ENCODE measurements around the gene P2RY14. TPM values are rescaled to one million over a fixed set of nuclear protein-coding genes. Genes with fewer than 3 reads are reported as not detected.

Gene P2RY14
- total and polyA plus RNA-seq, 2 experiments from 2014 or later: 0.95 TPM; not detected in 1

DNA sequence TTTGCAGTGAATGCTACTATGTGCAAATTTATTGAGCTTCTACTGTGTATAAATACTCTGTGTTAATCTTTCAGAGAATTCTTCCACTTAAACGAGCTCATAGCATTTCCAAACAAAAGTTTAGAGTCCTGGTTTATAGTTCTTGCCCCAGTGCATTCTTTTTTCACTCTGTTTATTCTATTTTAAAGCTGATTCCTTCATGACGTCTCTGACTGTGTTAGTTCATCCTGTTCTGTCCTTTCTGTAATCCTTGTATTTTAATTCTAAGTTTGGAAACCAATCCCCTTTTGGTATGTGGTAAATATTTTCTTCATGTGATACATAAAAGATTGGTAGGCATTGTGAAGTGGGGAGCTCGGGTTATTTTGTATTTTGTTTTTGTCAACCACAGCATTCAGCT, 18.7 kb downstream of the P2RY14 start:
- Mint-ChIP-seq H3K27ac (no peak overlapping the region), H3K36me3 (ENCODE audit: low read depth) (0 out of 3 replicates have a peak, but pooled peaks cover 4% of the 10 kb centered on the region), H3K4me1 (no peaks in the 10 kb centered on the region; the same call in 2 of the 3 replicates), H3K27me3 (ENCODE audit: insufficient read depth, low read depth, poor library complexity) (no peaks in the 10 kb centered on the region), H3K9me3 (no peaks in the 10 kb centered on the region), H3K4me3 (no peak overlapping the region)
- no peak overlapping the region for H2AFZ ChIP-seq
- no peak overlapping the region for H3K27ac ChIP-seq (ENCODE audit: low read depth)
- no peak overlapping the region for H3K4me3 ChIP-seq
- H3K4me1 ChIP-seq (ENCODE audit: insufficient read depth): no peaks in the 10 kb centered on the region
- no peaks in the 10 kb centered on the region for H3F3A ChIP-seq (replicated peaks; ENCODE audit: low read depth)
- no peak for DNase-seq (ENCODE audit: low spot score)
- no peaks in the 10 kb centered on the region for H3K79me2 ChIP-seq (replicated peaks; ENCODE audit: insufficient read depth)
- no peaks in the 10 kb centered on the region for H3K9me2 ChIP-seq (ENCODE audit: insufficient read depth)
- ATAC-seq: no peak
- no peaks in the 10 kb centered on the region for H3K27me3 ChIP-seq (ENCODE audit: insufficient read depth)
- TF ChIP-seq REST (IDR thresholded peaks at IDR 0.05; ENCODE audit: unreplicated experiment) (no peak), EZH2phosphoT487 (IDR thresholded peaks at IDR 0.05; ENCODE audit: unreplicated experiment) (no peak)
- no peaks in the 10 kb centered on the region for H3K36me3 ChIP-seq (ENCODE audit: insufficient read depth)
- H4K20me1 ChIP-seq (replicated peaks; ENCODE audit: insufficient read depth): no peaks in the 10 kb centered on the region
- H3K4me2 ChIP-seq: no peak overlapping the region

GRCh38 chr3:151256749-151257148, 21.6 kb downstream of the P2RY14 start:
- H3K4me1 ChIP-seq (ENCODE audit: insufficient read depth): no peaks in the 10 kb centered on the region
- no peaks in the 10 kb centered on the region for H4K20me1 ChIP-seq (replicated peaks; ENCODE audit: insufficient read depth)
- Mint-ChIP-seq H3K4me3 (no peak overlapping the region), H3K27ac (no peak overlapping the region), H3K36me3 (ENCODE audit: low read depth) (0 out of 3 replicates have a peak, but pooled peaks cover 4% of the 10 kb centered on the region), H3K27me3 (ENCODE audit: insufficient read depth, low read depth, poor library complexity) (no peaks in the 10 kb centered on the region), H3K9me3 (no peaks in the 10 kb centered on the region), H3K4me1 (no peaks in the 10 kb centered on the region; the same call in 2 of the 3 replicates)
- H2AFZ ChIP-seq: no peak overlapping the region
- no peak overlapping the region for H3K4me2 ChIP-seq
- no peak overlapping the region for H3K27ac ChIP-seq (ENCODE audit: low read depth)
- no peaks in the 10 kb centered on the region for H3F3A ChIP-seq (replicated peaks; ENCODE audit: low read depth)
- ATAC-seq: no peak
- no peak overlapping the region for H3K4me3 ChIP-seq
- no peaks in the 10 kb centered on the region for H3K27me3 ChIP-seq (ENCODE audit: insufficient read depth)
- H3K79me2 ChIP-seq (replicated peaks; ENCODE audit: insufficient read depth): no peaks in the 10 kb centered on the region
- no peaks in the 10 kb centered on the region for H3K9me2 ChIP-seq (ENCODE audit: insufficient read depth)
- no peak for DNase-seq (ENCODE audit: low spot score)
- no peaks in the 10 kb centered on the region for H3K36me3 ChIP-seq (ENCODE audit: insufficient read depth)
- no peak for TF ChIP-seq JUNB (IDR thresholded peaks at IDR 0.05; ENCODE audit: unreplicated experiment)
- TF ChIP-seq NANOG (IDR thresholded peaks at IDR 0.05; ENCODE audit: borderline replicate concordance): no peak
- TF ChIP-seq EZH2phosphoT487 (IDR thresholded peaks at IDR 0.05; ENCODE audit: unreplicated experiment): no peak
- TF ChIP-seq STAT1 (IDR thresholded peaks at IDR 0.05; ENCODE audit: unreplicated experiment): no peak
- TF ChIP-seq, protein P1, sequence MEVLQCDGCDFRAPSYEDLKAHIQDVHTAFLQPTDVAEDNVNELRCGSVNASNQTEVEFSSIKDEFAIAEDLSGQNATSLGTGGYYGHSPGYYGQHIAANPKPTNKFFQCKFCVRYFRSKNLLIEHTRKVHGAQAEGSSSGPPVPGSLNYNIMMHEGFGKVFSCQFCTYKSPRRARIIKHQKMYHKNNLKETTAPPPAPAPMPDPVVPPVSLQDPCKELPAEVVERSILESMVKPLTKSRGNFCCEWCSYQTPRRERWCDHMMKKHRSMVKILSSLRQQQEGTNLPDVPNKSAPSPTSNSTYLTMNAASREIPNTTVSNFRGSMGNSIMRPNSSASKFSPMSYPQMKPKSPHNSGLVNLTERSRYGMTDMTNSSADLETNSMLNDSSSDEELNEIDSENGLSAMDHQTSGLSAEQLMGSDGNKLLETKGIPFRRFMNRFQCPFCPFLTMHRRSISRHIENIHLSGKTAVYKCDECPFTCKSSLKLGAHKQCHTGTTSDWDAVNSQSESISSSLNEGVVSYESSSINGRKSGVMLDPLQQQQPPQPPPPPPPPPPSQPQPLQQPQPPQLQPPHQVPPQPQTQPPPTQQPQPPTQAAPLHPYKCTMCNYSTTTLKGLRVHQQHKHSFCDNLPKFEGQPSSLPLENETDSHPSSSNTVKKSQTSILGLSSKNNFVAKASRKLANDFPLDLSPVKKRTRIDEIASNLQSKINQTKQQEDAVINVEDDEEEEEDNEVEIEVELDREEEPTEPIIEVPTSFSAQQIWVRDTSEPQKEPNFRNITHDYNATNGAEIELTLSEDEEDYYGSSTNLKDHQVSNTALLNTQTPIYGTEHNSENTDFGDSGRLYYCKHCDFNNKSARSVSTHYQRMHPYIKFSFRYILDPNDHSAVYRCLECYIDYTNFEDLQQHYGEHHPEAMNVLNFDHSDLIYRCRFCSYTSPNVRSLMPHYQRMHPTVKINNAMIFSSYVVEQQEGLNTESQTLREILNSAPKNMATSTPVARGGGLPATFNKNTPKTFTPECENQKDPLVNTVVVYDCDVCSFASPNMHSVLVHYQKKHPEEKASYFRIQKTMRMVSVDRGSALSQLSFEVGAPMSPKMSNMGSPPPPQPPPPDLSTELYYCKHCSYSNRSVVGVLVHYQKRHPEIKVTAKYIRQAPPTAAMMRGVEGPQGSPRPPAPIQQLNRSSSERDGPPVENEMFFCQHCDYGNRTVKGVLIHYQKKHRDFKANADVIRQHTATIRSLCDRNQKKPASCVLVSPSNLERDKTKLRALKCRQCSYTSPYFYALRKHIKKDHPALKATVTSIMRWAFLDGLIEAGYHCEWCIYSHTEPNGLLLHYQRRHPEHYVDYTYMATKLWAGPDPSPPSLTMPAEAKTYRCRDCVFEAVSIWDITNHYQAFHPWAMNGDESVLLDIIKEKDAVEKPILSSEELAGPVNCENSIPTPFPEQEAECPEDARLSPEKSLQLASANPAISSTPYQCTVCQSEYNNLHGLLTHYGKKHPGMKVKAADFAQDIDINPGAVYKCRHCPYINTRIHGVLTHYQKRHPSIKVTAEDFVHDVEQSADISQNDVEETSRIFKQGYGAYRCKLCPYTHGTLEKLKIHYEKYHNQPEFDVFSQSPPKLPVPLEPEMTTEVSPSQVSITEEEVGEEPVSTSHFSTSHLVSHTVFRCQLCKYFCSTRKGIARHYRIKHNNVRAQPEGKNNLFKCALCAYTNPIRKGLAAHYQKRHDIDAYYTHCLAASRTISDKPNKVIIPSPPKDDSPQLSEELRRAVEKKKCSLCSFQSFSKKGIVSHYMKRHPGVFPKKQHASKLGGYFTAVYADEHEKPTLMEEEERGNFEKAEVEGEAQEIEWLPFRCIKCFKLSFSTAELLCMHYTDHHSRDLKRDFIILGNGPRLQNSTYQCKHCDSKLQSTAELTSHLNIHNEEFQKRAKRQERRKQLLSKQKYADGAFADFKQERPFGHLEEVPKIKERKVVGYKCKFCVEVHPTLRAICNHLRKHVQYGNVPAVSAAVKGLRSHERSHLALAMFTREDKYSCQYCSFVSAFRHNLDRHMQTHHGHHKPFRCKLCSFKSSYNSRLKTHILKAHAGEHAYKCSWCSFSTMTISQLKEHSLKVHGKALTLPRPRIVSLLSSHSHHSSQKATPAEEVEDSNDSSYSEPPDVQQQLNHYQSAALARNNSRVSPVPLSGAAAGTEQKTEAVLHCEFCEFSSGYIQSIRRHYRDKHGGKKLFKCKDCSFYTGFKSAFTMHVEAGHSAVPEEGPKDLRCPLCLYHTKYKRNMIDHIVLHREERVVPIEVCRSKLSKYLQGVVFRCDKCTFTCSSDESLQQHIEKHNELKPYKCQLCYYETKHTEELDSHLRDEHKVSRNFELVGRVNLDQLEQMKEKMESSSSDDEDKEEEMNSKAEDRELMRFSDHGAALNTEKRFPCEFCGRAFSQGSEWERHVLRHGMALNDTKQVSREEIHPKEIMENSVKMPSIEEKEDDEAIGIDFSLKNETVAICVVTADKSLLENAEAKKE (CRISPR knock-in tag; IDR thresholded peaks at IDR 0.05): no peak
- TF ChIP-seq ZNF114 (CRISPR knock-in tag; IDR thresholded peaks at IDR 0.05): no peak
- no peak for TF ChIP-seq EZH2 (IDR thresholded peaks at IDR 0.05; ENCODE audit: low read depth, unreplicated experiment)
- TF ChIP-seq, protein P2, sequence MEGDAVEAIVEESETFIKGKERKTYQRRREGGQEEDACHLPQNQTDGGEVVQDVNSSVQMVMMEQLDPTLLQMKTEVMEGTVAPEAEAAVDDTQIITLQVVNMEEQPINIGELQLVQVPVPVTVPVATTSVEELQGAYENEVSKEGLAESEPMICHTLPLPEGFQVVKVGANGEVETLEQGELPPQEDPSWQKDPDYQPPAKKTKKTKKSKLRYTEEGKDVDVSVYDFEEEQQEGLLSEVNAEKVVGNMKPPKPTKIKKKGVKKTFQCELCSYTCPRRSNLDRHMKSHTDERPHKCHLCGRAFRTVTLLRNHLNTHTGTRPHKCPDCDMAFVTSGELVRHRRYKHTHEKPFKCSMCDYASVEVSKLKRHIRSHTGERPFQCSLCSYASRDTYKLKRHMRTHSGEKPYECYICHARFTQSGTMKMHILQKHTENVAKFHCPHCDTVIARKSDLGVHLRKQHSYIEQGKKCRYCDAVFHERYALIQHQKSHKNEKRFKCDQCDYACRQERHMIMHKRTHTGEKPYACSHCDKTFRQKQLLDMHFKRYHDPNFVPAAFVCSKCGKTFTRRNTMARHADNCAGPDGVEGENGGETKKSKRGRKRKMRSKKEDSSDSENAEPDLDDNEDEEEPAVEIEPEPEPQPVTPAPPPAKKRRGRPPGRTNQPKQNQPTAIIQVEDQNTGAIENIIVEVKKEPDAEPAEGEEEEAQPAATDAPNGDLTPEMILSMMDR (conservative IDR thresholded peaks at IDR 0.05; ENCODE audit: low read depth in 2 of 2): no peak
- TF ChIP-seq POLR2AphosphoS5 (IDR thresholded peaks at IDR 0.05; ENCODE audit: low read depth): no peak
- no peak for TF ChIP-seq CREB1 (CRISPR knock-in tag; IDR thresholded peaks at IDR 0.05; ENCODE audit: low read depth)
